NCI-H1092 treated with DMSO at 0.1 percent for 48 hours (cell line): Measurements from ENCODE around the gene PTPRN2.
"Not testable (repeated sequence)": the region's sequence is repeated elsewhere in the genome, so short reads cannot be mapped to it uniquely, and the experiment has no call there.

Experiments used
- DNase-seq: peaks from one replicate; lab custom pipeline; 2025; lab: John Stamatoyannopoulos, UW

Gene PTPRN2

DNA sequence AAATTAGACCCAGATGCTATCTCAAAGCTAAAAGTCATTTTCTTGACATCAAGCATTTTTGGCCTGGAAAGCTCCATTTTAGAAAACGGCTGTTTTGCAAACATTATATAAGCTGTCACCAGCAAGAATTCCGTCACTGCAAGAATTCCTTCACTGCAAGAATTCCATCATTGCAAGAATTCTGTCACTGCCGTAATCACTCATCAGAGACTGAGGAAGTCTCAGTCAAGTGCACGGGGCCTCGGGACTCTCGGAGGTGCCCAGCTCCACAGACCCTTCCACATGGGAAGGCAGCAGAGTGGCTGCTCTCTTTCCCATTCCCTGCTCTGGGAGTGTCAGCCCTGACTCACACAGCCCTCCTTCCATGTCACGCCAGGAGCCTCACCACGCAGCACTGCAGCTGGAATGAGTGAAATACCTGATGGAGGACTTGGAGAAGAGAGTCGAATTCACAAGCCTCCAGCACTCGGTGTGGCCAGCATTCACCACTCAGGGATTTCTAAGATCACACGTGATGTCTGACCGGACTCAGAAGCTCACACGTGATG lies 168.3 kb downstream of the PTPRN2 start:
- no peak for DNase-seq

DNA sequence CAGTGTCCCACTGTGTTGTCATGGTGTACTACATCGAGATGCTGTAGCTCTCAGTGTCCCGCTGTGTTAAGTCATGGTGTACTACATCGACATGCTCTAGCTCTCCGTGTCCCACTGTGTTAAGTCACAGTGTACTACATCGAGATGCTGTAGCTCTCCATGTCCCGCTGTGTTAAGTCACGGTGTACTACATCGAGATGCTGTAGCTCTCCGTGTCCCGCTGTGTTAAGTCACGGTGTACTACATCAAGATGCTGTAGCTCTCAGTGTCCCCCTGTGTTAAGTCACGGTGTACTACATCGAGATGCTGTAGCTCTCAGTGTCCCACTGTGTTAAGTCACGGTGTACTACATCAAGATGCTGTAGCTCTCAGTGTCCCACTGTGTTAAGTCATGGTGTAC lies 169.2 kb downstream of the PTPRN2 start:
- not testable (repeated sequence) for DNase-seq

DNA sequence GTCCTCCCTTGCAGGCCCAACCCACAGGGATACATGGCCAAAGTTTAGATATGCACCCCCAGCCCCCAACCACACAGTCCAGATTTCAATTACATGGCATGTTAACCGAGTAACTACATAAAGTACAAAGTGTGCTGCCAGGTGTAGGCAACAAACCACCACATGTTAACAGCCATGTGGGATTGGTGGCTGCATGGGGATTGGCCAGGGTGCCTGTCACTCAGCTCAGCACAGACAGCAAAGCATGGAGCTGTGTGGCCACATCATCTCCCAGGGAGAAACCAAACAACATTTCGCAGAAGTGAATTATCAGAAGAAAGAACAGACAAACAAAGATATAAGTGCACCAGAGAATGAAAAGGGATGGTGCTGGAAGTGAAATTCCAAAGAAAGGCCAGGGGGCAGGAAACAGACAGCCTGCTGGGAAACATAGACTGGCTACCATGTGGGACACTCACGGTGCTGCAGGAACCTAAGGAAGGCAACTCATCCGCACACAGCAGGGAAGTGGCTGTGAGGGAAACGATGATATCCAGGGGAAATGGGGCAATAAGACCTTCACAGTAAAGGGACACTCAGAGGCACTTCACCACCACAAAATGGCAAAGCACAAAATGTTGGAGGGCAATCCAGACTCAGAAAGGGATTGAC lies 171.2 kb downstream of the PTPRN2 start:
- no peak for DNase-seq

DNA sequence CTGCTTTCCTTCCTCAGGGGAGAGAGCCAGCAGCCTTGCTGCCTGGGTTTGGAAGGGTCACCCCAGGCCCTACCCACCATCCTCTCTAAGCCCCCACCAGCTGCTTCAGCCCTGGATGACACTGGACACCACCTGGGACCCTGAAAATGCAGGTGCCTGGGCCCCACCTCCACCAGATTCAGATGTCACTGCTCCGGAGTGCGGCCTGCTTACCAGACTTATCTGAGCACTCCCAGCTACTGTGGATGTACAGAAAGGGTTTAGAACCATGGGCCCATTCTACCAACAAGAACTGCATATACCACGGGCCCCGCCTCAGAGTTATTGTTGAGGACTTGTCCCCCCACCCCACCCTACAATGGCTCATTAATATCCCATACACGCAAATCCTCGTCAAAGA lies 172.3 kb downstream of the PTPRN2 start:
- no peak for DNase-seq

DNA sequence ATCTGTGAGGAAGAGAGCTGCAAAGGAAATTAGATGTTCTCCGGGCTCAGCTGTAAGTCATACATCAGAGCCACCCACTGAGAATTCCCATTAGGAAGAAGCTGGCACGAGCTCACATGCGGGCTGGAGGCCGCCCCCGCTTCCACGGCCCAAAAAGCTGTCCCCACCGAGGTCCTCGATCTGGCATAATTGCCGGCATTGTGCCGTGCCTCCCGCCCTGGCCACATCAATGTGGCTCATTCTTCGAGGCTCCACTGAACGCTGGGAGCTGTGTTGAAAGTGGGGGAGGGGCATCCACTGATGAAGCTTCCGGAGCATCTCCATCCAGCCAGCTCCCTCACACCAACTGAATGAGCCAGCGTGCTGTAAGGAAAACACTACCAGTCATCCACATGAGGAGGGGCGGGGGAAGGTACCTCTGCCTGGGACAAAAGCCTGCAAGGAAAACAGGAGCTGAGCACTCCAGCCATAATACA lies 173.1 kb downstream of the PTPRN2 start:
- peak; percentile 94 for DNase-seq

DNA sequence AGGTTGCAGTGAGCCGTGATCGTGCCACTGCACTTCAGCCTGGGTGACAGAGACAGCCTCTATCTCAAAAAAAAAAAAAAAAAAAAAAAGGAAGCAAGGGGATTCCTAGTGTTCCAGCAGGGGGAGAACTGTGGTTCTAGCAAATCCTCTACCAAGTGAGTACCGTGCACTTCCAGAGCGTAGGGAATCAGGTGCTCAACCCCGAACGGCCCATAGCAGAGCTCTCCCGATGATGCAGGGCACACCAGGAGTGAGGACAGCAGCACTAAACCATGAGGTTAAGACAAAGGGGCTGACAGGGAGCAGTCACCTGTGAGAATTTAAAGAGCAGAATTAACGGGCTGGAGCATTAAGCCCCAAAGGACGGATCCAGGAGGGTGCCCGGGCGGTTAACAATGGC lies 173.6 kb downstream of the PTPRN2 start:
- DNase-seq, result peak; percentile 82

DNA sequence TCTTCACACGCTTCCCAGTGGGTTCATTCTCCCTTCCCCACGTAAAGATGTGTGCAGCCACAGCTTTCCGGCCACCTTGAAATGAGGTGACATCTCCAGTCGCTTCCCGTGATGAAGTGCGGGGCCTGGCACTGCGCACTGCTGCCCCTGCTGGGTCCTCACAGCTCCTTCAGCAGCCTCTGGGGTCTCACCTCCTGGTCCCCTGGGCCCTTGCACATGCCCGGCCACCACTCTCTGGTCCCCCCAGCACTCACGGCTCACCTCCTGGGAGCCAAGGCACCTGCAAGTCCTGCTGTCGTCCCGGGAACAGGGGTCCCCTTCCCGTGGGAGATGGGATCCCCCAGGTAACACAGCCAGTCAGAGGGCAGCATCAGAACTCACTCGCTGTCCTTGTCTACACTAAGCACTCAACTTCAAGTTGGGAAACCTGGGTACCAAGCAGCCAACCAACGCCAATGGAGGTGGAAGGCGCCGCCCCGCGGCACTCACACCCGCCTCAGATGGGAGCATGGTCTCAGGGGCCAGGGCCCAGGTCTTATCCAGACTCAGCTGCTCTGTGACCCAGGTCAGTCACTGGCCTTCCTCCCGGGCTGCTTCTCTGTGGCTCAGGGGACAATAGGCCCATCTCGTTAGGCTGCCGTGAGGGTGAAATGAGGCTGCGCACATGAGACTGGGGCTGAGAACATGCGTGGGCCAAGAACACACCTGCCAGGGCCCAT lies 176.2 kb downstream of the PTPRN2 start:
- no peak for DNase-seq

DNA sequence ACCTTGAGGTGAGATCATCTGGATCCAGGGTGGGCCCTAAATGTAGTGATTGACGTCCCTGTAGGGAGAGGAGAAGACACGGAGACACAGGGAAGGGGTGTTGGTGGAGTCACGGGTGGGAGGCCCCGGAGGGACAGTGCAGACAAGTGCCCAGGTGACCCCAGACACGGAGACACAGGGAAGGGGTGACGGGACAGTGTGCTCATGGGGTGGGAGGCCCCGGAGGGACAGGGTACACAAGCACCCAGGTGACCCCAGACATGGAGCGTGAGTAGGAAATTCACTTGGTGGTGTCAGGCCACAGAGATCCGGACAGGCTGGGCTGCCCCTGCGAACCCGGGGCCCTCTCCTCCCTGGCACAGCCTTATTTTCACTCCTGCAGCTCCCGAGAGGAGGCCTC lies 176.9 kb downstream of the PTPRN2 start:
- no peak for DNase-seq

DNA sequence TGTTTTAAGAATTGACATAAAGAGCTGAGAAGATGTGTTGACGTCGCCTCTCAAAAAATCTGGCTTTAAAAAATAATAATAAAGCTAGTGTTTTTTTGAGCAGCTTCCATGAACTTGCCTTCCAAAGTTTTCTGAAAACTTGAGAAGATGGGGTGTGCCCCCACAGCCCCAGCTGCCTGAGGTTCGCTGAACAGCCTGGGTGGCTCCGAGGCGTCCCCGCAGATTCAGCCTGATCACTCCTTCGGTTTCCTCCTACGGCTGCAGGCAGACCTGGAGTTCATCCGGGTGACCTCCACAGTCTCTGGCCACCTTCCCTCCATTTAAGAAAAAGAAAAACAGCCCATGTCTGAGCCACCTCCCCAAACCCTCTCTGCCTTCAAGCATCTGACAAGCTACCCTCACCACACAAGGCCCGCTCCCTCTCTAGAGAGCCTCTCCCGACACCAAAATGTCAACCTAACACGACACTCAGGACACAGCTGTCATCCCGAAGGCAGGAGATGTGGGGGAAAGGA lies 177.8 kb downstream of the PTPRN2 start:
- DNase-seq, result no peak

DNA sequence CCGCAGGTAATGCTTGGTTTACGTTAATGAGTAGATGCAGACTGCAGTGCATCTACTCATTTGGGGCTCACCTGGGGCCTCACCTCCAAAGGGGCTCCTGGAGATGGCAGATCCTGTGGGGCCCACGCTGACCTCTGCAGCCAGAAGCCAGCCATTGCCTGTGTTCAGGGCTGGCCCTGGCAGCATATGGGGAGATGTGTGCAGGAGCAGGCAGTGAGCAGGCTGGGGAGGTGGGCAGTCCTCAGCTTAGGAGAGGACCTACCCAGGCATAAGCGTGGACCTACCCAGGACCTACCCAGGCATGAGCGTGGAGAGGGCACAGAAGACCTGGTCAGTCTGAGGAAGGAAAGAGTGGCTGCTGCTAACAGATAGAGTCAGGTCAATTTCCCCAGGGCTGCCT lies 178.5 kb downstream of the PTPRN2 start:
- DNase-seq, result no peak

DNA sequence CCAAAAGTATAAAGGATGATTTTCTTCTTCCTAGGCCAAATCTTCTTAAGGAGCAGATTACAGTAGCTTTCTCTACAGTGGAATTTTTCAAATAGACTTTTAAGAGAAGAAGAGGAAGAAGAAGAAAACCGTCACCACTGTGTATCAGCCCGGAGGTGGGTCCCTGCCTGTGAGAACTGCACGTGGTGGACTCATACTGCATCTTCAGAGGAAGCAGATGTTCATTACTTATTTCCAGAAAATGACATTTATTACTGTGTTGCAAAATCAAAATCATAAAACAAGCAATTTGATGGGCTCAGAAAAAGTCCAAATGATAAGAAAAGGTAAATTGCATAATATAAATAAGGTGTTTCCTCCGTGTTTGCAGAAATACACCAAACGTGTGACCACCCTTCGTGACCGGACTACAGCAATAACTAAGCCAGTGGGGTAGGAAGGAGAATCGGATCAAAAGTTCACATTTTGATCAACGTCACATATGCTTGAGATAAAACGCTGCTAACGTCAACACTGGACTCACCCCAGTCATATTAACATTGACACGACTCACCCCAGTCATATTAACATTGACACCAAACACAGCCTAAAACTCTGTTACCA lies 179.2 kb downstream of the PTPRN2 start:
- no peak for DNase-seq

DNA sequence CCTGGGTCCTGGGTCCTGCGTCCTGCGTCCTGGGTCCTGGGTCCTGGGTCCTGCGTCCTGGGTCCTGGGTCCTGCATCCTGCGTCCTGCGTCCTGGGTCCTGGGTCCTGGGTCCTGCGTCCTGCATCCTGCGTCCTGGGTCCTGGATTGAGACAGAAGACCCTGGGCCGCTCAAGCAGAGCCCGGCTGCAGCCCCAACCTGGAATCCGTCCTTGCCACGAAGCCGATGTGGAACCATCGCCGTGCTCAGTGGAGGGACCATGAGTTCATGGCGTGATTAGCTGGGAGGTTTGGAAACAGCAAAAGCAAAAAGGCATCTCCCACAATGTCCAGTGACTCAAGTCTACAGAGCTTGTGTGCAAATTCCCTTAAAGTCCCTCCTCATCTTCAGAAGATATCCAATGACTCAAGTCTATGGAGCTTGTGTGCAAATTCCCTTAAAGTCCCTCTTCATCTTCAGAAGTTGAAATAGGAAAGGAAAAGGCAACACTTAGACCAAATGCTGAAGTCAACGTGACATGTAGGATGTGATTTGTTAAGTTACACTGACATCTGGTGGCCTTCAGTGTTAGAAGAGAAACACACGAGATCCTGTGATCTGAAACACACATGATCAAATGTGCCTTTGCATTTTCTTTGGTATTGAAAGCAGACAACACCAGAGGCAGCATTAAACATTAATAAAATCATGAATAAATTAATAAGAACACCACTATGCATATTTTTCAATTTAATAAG lies 179.9 kb downstream of the PTPRN2 start:
- DNase-seq, result peak; percentile 36

DNA sequence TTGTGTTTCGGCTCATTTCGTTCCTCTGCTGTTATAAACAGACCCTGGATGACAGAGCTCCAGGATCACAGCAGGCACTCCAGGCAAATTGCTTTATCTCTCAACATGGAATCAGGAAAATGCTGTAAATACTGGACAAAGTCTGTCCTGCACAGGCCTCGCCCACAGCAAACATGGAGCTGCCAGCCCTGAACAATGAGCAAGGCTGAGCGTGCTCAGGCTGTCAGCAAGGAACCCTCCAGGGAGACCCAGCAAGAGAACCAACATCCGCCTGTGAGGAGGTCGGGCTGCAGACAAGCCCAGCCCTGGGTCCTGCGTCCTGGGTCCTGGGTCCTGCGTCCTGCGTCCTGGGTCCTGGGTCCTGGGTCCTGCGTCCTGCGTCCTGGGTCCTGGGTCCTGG lies 180.8 kb downstream of the PTPRN2 start:
- DNase-seq, result no peak

DNA sequence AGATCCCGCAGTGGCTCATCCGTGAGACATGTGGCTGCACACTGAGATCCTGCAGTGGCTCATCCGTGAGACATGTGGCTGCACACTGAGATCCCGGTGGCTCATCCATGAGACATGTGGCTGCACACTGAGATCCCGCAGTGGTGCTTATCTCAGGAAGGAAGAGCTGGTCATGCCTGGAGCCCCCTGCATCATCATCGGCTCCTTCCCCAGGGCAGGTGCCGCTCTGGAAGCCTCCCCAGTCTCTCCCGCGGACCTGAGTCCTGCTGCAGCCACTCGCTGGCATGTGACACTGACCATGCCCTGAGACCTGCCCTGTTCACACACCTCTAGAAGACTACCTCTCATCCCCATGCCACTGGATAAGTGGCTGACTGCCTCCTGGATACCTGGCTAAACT lies 181.3 kb downstream of the PTPRN2 start:
- DNase-seq, result no peak

DNA sequence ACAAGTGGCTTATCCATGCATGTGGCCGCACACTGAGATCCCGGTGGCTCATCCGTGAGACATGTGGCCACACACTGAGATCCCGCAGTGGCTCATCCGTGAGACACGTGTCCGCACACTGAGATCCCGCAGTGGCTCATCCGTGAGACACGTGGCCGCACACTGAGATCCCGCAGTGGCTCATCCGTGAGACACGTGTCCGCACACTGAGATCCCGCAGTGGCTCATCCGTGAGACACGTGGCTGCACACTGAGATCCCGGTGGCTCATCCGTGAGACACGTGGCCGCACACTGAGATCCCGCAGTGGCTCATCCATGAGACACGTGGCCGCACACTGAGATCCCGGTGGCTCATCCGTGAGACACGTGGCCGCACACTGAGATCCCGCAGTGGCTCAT lies 181.9 kb downstream of the PTPRN2 start:
- DNase-seq, result not testable (repeated sequence)

DNA sequence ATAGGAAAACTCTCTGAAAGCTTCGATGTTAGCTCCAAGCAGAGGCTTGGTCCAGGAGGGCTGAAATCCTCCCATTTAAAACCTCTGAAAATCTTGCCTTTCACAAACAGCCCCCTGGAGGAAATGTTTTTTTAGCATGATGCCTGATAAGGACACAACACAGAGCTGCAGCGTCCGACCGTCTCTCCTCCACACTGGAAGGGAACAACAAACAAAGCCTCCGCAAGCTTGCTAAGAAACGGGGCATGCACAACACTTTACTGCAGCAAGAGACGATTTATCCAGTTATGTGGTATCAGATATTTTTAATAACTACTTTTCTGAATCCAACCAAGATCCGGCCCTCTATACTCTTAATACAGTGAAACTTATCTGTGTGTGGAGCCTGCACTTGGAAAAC lies 182.3 kb downstream of the PTPRN2 start:
- DNase-seq, result no peak

DNA sequence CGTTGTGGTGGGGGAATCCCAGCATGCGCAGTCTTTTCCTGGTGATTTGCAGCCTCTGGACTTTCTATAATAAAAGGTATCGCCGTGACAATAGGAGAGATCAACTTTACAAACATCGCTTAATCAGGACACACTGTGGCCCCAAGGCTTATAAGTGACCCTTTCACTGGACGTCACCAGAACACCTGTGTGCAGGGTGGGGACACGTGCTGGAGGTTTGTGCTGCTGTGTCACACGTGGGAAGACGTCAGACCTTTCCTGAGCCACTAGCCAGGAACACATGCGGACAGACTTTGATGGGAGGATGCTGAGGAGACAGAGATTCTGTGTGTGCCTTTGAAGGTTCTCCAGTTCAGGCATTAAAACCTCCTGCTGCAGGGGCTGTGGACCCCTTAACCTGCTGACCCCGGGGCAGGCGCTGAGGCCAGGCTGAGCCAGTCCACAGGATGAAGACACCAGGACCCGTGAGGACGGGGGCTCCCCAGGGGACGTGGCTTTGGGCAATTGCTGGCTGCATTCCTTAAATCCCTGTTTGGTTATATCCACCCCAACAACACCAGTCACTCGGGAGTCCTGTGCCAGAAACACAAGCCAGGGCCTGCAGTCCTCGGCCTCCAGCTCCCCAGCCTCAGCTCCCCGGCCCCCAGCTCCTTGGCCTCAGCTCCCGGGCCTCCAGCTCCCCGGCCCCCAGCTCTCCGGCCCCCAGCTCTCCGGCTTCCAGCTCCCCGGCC lies 183.4 kb downstream of the PTPRN2 start:
- no peak for DNase-seq

DNA sequence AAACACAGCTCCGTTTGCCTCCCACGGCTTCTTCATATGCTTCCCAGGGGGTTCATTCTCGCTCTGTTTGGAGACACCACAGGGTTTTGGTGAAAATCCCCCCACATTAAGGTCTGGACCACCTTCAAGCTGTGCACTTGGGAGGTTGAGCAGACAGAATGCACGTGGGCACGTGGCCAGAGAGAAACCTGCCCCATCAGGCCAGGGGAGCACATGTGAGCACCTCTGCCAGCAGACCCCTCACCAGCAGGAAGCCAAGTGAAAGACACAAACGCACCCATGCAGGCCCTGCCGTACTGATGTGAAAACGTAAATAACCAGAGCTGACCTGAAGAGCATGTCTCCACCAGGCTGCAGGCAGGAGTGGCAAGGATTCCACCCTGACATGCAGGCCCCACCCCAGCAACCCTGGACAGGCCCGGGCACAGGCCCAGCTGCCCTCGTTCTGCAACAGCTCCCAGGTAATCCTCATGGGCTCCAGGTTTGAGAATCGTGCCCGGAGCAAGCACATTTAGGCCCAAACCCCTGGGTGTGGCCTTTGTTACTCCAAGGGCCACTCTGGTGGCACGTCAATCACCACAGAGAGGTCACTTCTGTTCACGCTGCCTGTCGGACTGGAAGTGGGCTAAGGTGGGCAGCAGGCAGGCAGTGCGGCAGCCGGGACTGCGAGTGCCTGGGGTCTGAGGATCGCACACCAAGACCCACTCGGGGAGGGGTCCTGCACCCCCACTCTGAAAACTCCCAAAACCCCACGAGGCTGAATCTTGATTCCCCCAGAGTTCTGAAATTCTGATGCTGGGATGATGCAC lies 184.4 kb downstream of the PTPRN2 start:
- DNase-seq, result no peak

DNA sequence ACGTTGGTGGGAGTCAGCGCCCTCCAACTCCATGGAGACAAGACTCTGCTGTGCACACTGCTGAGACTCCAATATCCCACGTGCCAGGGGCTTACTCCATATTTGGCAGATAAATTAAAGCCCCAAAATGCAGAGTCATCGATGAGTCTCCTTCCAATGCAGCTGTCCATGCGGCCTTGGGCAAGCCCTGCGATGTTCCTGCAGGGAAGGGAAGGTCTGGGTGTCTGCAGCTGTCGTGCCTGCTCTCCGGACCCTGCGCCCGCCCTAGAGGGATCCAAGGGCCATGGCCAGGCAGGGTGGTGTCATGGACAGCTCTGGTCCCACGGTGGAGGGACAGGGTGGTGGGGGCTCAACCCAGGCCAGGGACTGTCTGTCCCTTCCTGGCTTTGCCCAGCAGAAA lies 185.2 kb downstream of the PTPRN2 start:
- DNase-seq, result no peak

DNA sequence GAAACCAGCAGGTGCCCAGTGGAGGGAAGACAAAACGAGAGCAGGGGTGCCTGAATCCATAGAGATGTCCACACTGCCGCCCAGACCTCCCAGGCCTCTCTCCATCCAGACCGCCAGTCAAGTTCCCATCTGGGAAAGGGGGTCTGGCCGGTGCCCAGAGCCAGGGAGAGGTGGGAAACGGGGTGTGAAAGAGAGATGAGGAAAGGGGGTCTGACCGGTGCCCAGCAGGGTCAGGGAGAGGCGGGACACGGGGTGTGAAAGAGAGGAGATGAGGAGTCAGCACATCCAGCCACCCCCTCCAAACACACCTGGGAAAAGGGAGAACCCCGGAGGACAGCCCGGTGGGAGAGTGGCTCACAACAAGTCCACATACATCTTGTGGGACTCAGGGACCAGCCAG lies 185.8 kb downstream of the PTPRN2 start:
- no peak for DNase-seq

DNA sequence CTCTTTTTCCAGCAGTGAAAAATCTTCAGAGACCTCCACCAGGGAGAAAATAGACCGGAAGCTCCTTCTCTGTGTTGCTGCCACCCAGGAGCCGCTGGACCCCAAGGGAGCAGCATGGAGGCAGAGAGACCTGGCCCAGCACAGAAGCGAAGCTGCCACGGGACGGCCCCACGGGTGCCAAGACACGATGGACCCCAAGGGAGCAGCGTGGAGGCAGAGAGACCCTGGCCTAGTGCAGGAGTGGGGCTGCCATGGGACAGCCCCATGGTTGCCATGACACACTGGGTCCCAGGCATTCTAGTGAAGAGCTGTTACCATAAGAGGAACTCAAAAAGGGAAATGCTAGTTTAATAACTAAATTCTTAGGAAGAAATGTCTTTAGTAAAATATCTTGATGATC lies 186.3 kb downstream of the PTPRN2 start:
- no peak for DNase-seq
